GM21717 (cell line): ENCODE results near the gene SCAMP2.

Source experiments
- ATAC-seq: cut with Tn5 transposase; IDR thresholded peaks from one replicate; pipeline ENCODE4 v1.9.1; 2021; ENCODE audit warnings: mild to moderate bottlenecking, moderate library complexity; ENCODE audit not compliant: unreplicated experiment

SCAMP2 gene

DNA sequence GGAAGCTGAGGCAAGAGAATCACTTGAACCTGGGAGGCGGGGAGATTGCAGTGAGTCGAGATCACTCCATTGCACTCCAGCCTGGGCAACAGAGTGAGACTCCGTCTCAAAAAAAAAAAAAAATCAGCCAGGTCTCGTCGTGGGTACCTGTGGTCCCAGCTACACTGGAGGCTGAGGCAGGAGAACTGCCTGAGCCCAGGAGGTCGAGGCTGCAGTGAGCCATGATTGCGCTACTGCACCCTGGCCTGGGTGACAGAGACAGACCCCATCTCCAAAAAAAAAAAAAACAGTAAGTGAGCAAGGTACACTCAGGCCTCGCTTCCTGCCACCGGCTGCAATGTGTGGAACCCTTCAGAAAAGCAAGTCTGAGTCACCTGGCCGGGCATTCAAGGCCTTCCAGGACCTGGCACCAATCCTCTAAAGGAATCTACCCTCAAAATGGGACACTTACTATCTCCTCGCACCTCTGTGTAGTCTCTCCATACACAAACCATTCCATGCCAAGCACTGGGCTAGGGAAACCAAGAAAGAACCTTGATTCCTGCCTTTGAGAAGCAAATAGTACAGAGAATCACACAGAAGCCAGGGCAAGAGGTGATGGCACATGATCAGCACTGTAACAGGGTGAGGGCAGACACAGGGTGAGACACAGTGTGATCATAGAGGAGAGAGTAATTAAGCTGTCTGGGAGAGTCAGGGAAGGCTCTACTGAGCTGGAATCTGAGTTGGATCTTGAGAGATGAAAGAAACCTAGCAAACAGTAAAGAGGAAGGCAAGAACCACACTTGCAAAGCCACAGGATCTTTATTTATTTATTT is 9.7 kb downstream of the SCAMP2 start:
- no peak for ATAC-seq

DNA sequence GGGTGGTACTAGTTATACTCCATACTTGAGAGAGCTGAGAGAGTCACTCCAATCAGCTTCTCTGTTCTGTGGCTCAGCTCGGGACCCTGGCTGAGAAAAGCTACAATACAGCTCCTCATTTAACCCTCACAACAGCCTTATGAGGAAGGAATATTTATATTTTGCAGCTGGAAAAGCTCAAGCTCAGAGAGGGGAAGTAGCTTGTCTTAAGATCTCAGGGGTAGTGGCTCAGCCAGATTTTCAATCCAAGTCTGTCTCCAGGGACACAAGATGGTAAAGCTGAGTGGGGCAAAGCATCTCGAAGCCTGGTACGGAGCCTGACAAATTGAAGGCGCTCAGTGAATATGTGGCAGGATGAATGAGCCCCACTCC is 14.8 kb downstream of the SCAMP2 start:
- no peak for ATAC-seq

DNA sequence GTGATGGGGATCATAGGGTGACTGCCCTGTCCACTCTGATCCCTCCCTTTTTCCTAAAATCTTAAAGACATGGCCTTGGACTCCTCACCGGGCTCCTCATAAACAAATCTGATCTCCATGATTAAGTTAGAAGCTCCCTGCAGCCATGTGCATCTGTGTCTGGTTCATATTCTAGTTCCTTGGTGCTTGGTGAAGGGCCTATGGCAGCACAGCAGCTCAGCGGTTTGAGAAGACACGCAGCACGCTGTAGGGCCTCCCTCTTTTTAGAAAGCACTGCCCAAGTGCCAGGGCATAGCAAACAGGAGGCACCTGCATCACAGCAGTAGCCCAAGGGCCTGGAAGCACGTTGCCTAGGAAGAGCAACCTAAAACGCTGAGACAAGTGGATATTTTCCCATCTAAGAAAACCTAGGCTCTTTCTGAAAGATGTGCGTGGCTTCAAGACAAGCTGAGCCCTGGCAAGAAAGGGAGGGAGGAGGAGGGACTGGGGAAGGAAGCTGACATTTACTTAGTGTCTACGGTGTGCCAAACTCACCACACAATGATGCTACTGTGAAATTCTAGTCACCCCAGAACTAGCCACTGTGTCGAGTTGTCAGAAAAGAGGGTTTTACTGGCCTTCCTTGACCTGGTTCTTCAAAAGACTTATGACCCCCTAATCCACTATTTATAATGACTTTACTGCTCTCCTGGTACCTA is 15.3 kb downstream of the SCAMP2 start:
- ATAC-seq: peak; percentile 10

DNA sequence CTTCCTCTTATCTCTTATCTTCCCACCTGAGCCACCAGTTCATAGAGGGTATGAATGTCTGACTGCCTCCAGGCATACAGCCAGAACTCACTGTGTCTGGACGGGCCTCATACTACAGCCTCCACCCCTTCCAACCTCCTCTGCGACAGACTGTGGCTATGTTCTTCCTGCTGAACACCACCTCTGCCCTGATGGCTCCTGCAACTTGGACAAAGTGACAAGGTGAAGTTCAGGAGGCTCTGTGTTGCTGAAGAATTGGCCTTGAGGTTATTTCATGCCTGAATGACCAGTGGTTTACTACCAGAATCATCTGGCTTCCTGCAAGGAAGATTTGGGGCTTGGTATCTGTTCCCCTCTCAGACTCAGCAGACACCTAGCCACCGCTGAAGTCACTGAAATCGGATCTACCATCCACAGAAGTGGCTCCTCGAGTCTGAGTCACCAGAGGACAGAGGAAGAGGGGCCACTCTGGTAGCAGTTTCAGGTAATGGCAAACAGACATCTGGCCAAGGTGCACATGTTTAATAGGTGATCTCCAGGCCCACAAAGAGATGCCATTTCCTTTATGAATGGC is 16.0 kb downstream of the SCAMP2 start:
- ATAC-seq: peak; percentile 65

DNA sequence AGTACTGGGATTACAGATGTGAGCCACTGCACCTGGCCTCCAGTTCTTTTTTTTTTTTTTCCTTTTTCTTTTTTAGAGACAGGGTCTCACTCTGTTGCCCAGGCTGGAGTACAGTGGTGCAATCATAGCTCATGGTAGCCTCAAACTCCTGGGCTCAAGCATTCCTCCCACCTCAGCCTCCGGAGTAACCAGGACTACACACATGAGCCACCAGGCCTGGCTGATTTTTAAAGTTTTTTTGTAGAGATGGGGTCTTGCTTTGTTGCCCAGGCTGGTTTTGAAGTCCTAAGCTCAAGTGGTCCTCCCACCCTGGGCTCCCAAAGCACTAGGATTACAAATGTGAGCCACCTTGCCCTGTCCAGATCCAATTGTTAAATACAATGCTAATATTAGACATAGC is 16.6 kb downstream of the SCAMP2 start:
- ATAC-seq: no peak

DNA sequence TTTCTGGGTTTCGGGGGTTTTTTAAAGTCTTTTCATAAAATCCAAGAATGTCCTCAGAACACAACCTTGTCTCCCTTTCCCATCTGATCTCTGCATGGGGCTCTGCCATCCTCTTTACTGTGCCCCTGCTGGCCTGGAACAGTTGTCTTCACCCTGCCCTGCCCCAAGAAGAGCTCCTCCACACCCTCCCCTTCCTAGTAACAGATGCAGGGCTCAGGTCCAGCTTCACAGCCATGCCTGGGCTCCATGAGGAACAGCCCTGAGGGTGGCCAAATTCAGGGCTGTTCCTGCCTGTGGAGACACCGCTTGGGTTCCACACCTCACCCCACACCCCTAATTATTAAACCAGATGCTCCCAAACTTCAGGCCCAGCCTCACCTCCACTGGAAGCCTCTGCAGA is 17.3 kb downstream of the SCAMP2 start:
- ATAC-seq: no peak

DNA sequence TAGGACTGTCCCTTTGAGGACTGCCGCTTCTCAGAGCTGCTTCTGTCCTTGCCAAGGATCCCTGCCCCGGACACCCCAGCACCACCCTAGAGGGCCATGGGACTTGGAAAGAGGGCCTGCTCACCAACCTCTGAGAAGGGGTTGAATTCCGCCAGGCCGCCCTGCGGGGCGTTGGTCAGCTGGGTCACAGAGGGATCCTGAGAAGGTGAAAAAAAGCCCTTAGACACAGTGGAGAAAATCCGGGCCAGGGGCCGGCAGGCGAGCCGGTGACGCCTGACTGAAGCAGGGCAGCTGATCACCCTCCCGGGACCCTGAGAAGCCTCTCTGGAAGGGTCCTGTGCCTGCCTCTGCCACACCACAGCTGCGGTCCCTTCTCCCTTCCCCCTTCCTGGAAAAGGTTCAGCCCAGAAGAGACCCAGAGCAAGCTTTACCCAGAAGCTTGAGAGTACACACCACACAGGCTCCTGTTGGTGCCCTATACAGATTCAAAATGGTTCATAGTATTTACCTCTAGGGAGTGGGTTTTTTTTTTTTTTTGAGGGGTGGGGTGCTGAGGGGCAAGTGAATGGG is 18.6 kb downstream of the SCAMP2 start:
- ATAC-seq: no peak

DNA sequence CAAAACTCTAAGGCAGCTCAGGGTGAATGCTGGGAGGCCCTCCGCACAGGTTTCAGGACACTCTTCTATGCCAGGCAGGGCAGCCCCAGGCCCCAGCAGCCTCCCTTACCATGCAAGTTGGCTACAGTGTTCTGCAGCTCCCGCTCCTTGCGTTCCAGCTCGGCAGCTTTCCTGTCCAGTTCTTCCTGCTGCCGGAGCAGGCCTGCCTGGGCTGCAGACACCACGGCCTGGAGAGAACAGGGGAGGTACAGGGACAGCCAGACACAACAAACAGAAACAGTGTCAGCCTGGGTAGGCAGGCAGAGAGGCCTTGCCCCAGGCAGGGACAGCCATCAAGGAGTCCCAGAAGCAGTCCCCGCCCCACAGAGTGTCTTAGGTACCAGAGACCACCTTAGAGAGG is 21.2 kb downstream of the SCAMP2 start:
- ATAC-seq: no peak

DNA sequence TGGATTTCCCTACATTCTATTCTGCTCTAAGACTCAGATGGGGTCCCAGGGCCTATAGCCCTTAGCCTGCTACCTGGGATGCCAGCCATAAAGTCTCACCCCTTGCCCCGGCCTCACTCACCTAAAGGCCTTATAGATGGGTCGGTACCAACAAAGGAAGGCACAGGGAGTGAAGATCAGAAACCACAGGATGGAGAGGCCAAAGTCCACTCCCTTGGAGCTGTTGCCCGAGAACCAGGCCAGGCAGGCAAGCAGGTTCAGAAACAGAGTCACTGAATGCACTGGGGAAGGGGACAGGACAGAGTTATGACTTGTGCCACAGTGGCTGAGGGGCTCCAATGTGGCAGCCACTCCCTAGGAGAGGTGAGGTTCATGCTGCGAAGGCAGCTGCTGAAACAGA is 22.8 kb downstream of the SCAMP2 start:
- no peak for ATAC-seq

DNA sequence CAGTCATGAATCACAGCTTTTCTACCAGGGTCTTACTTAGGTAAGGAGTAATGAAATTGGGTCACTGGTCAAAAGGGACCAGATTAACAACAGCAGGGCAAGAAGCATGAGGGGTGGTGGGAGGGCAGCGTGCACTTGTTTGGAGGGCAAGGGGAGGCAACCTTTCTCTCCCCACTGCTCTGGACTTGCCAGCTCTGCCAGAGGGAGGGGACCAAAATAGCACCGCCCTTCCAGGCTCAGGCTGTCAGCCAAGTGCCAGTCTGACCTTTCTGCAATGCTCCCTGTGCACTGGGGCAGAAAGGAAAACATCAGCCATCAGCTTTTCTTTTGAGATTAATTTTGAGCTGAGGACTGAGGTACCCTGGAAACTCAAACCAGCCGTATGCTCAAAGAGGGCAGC is 25.7 kb downstream of the SCAMP2 start:
- no peak for ATAC-seq

DNA sequence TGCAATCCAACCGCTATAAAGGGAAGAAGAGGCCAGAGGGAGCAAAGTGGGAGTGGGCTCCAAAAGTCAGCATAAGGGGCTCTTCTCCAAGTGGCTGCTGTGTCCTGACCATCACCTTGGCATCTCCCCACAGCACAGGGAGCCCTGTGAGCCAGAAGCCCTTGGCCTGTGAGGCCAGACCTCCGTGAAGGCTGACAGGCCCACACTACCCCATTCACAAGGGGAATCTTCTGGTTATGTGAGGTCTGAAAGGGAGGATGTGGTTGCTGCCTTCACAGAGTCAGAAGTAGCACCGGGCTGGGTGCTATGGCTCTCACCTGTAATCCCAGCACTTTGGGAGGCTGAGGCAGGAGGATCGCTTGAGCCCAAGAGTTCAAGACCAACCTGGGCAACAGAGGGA is 27.6 kb downstream of the SCAMP2 start:
- ATAC-seq: no peak

DNA sequence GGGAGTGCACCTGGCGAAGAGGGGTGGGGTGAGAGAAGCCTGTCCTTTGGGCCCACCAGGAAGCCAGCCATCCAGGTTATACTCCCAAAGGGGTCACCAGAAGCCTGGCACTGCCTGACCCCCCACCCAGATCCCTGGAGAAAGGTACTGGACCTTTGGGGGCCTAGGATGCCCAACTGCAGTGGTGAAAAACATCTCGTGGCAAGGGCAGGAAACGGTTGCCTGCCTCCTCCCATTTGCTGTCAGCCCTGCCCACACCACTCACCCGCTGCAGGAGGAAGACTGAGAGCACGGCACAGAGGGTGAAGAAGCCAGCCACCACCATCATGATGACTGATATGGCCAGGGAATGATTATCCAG is 28.0 kb downstream of the SCAMP2 start:
- ATAC-seq: no peak

DNA sequence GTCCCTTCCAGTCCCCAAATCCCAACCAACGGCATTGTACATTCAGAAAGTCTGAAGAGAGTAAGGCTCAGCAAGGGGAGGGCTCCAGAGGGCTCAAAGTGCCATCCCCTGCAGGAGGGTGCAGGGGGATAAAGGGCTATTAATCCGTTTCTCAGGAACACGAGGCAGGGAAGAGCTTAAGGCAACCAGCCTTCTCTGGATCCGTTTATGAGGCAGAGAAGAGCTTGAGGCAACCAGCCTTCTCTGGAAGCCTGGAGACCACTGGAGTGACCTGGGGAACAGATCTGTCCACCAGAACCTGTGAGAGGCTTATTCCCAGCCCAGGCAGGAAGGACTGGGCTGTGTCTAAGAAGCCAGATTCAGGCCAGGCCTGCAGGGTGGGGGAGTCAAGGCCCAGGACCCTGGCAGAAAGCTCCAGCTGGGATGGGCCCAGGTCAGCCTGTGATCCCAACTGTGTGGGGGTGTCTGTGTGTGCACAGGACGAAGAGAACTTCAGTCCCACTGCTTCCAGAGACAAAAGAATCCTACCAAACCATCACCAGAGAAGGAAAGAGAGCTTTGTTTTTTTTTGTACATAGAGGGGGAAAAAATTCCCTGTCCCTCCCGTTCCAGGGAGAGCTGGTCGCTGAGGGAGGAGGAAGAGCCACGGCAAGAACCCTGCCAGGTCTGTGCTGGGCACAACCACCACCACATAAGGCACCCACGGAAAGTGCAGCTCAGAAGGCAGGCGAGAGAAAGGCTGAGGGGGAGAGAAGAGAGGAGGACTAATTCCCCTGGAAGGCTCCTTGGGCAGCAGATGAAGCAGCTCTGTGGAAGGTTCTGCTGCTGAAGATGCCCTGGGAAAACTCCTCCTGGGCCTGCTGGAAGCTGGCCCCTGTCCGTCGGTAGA is 28.6 kb downstream of the SCAMP2 start:
- no peak for ATAC-seq

DNA sequence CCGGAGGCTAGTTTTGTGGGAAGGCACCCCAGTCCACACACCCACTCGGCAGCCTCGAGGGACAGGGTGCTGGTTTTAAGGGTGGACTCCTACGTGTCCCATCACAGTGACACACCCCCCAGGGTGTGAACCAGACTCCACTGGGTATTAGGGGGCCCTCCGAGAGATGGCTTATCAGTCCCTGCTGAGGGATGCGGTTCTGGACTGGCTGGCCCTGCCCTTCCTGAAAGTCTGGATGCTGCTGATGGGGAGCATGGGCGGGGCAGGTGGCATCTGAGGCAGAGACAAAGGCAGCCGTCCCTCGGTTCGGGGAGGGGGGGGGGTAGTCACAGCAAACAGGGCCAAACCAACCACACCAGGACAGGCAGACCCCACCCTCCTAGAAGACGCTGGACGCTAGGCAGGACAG is 29.3 kb downstream of the SCAMP2 start:
- no peak for ATAC-seq

DNA sequence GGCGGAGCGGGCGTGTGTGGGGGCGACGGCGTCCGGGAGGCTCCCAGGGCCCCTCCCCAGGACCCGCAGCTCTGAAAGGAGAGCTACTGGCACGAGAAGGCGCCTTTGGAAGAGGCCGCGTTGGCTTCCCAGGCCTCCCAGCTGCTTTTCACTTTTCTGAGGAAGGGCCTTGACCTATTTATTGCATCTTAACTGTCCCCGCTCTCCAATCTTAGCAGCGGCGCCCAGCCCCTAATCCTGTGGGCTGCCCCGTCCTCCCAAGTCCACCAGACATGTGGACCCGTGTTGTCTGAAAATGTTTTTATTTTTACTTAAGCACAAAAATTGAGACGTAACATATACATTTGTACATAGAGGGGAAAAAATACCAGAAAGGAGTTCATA is 29.7 kb downstream of the SCAMP2 start:
- no peak for ATAC-seq

DNA sequence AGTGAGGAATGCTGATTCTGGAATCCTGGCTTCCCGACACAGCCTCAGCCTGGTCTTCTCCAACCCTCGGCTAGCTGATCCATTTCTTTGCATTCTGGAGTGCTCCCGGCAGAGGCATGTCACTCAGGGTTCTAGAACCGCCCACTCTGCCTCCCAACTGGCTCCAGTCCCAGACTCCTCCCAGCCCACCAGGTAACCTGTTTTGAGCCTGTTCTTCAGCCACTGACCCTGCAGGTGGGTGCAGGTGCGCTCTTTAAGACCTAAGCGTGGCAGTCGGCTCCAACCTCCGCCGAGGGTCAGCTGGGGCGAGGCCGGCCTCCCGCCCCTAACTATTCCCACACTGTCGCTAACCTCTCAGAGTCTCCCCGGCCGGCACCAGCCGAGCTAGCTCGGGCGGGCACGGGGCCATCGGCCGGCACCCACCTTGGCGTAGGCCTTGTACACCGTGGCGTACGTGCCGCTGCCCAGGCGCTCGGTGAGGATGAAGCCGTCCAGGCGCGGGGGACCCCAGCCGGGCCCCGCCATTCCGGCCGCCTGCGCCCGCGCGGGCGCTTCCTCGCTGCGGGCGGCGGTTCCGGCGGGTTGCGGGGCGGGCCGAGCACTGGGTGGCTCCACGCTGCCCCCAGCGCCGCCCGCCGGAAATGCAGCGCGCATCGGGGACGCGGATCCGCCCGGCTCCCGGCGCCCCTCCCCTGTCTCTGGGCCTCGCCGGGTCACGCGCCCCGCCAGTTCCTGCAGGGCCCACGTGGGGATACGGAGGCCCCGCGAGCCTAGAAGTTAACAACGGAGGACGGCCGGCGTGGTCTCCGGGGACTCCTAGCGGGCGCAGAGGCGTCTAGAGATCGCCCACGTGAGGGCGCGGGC is 30.4 kb downstream of the SCAMP2 start, which contains the start of gene ULK3:
TSS of gene ULK3 (minus strand) at position 576 of the 864 bp plus-strand sequence. CDS start at position 525, 51 bp downstream.
- peak; percentile 65 for ATAC-seq

DNA sequence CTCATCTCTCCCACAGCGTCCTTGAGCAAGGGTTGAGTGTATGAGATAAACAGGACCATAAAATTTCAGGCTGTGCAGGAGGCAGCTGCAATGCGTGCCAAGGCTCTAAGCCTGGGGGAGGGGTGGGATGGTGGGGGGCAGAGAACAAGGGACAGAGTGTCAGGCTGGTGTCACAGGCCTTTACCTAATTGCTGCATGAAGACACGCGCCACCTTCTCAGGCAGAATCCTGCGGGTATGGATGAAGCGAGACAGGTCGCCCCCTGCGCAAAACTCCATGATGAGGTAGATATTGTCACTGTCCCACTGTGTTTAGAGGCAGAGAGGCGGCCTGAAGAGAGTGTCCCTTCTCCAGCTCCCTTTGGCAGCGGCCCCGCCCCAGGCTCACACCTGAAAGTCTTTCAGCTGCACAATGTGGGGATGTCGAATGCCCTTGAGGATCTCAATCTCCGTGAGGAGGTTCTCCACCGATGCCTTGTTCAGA is 31.2 kb downstream of the SCAMP2 start:
- no peak for ATAC-seq

DNA sequence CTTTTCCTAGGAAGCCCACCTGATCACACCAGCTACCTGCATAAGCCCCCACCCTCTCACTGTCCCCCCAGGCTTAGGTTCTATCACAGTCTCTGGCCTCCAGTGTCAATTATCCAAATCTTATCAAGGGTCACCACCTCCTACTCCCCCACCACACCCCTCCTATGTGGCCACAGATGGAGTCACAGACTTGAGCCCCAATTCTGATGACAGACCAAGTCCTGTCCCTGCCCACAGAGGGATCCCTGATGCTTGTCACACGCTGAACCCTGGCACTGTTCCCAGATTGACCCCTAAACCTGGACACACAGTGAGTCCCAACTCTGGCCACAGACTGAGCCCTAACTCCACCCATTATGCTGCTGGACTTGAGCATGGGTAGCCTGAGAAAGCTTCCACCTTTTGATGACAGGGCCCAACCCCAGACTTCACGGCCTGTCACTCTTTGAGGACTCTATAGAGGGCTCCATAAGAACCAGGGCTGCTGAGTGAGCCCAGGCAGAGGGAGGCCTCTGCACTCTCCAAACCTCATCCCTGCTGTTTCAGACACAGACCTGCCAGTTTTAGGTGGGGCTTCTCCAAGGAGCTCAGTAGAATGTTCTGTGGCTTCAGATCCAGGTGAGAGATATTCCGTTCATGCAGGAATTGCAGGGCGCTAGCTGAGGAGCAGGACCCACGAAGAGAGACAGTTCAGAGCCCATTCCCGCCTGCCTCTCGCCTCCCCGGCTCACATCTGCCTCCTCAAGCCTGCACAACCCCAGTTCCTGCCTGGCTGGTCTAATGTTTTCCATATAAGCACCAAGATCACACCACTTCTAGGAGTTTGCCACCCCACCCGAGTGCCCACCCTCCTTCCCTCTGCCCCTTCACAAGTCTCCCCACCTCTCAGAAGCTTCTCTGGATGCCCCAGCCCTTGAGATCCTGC is 32.1 kb downstream of the SCAMP2 start:
- ATAC-seq: no peak
